GM19239 (cell line): ENCODE results near the gene SEPTIN6.

Experiments
- DNase-seq: peaks from one replicate; pipeline ENCODE4 v3.0.0; 2011; ENCODE audit warnings: low spot score; ENCODE audit not compliant: insufficient read length
- FAIRE-seq: peaks from 2 replicates; lab custom pipeline; 2011; peaks lifted over from hg19 to GRCh38; lab: Jason Lieb, UNC

Gene SEPTIN6

DNA sequence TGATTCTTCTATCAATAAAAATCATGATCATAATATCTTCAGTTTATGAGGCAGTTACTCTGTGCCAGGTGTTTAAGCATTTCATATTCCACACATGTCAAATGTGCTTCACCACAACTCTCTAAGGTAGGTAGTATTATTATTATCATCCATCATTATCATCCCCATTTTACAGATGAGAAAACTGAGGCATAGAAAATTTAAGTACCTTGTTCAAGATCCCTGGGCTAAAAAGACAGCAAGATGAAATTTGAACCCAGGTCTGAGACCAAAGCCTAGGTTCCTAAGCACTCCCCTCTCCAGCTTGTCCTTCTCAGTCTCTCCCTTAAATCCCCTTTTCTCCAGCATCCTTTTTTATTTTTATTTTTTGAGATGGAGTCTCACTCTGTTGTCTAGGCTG, 33.4 kb downstream of the SEPTIN6 start:
- no peak for DNase-seq
- no peak for FAIRE-seq

DNA sequence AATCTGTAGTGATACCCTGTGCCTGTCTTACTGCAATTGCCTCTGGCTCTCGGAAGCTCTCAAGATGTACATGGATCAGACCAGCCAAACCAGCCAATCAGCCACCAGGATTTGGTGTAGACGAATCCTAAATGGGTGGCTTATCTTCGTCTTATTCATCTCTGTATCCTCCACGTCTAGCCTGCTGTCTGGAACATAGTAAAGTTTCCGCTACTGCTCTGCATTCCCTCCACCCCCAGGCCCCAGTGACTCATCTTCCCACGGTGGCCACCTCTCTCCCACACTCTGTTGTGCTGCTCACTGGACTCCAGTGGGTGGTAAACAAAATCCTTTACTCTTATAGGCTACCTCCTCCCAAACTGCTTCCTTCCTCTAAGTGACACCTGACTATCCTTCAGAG, 37.8 kb downstream of the SEPTIN6 start:
- no peak for DNase-seq
- peak; percentile 67 for FAIRE-seq

DNA sequence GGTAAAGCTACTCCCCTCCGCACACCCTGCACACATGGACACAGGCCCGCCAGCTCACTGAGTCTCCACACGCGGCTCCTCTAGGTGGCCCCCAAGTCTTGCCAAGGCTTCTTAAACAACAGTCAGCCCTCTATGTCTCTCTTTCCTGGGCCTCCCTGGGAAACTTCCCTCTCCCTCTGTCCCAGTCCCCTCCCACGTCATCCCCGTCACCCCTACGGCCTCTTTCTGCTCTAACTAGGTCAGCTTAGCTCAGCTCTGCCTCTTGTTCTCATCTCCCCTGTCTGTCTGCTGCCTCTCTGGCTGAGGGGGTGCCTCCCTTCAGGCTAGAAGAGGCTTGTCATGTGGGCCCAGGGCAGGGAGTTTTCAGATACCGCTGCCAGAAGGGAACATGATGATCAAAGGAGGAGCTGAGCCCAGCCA, 38.8 kb downstream of the SEPTIN6 start:
- no peak for DNase-seq
- no peak for FAIRE-seq

DNA sequence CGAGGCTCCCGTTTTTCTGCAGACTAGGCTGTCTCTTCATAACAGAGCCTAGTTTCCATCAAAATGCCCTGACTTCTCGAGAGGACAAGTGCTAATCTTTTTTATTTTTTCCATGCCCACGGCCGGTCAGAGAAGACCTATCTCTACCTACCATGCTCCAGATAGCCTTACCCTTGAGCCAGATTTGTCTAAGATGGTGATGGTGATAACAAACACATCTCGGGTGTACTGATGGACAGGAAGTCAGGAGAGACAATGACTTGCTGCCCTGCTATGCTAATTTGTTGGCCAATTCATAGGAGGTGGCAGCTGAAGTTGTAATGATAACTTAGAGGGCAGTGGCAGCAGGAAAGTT, 44.6 kb downstream of the SEPTIN6 start:
- FAIRE-seq: no peak
- no peak for DNase-seq

GRCh38 chrX:119647552-119648420, 45.2 kb downstream of the SEPTIN6 start:
- FAIRE-seq (peak; percentile 98), DNase-seq (no peak)

- FAIRE-seq (no peak), DNase-seq (no peak)
Measured at GRCh38 chrX:119647089-119647488, 45.9 kb downstream of the SEPTIN6 start.

- DNase-seq (no peak), FAIRE-seq (no peak)
Measured at GRCh38 chrX:119646515-119646914, 46.5 kb downstream of the SEPTIN6 start.

- no peak for DNase-seq
- FAIRE-seq: peak; percentile 54
Measured at GRCh38 chrX:119643696-119644095, 49.3 kb downstream of the SEPTIN6 start.
